IMR-90 (cell line): ENCODE results near the gene MBOAT2. TPM values are rescaled to one million over a fixed set of nuclear protein-coding genes. Genes with fewer than 3 reads are reported as not detected.

Experiments
- ATAC-seq: fragments of 200-7000 bp; cut with Tn5 transposase; 2 replicates; pipeline ENCODE4 v1.9.1; 2020; ENCODE audit warnings: low read depth, mild to moderate bottlenecking, moderate library complexity
- BruUV-seq: library from RNA; stranded (reverse); fragments of 400-500 nt; replicated peaks from 2 replicates; lab custom pipeline; 2021; lab: Mats Ljungman, UMichigan
- CTCF ChIA-PET: fragments of 300-600 bp; formaldehyde crosslinking; extraction: SDS; loops from one replicate; lab custom pipeline; 2021; ENCODE audit warnings: antibody characterized with exemption; lab: Yijun Ruan, JAX
- POLR2A ChIA-PET: fragments of 300-600 bp; sonication (Branson Sonifier 250); formaldehyde crosslinking; loops from one replicate; lab custom pipeline; 2022; ENCODE audit warnings: antibody characterized with exemption; ENCODE audit not compliant: unreplicated experiment; lab: Charles Lee
- DNase-seq: peaks from one replicate; pipeline ENCODE4 v3.0.0; 2013
- H2AFZ ChIP-seq: replicated peaks from 2 replicates; pipeline ENCODE3; 2013; ENCODE audit warnings: low read length, mild to moderate bottlenecking; ENCODE audit not compliant: poor library complexity
- H2AK5ac ChIP-seq: 2 replicates; pipeline ENCODE4 v1.6.1; 2013; ENCODE audit warnings: low read depth, low read length, inconsistent platforms
- H2AK9ac ChIP-seq: replicated peaks from 2 replicates; pipeline ENCODE3; 2013; ENCODE audit warnings: mild to moderate bottlenecking, low read depth, low read length, moderate library complexity; ENCODE audit not compliant: poor library complexity
- H2BK120ac ChIP-seq: 2 replicates; pipeline ENCODE4 v1.6.1; 2013; ENCODE audit warnings: low read depth, low read length, inconsistent platforms
- H2BK15ac ChIP-seq: 3 replicates; pipeline ENCODE4 v1.6.1; 2013; ENCODE audit warnings: low read depth, low read length, inconsistent platforms
- H2BK20ac ChIP-seq: 2 replicates; pipeline ENCODE4 v1.6.1; 2013; ENCODE audit warnings: low read depth, mild to moderate bottlenecking, inconsistent platforms, low read length, moderate library complexity
- H2BK5ac ChIP-seq: 2 replicates; pipeline ENCODE4 v1.6.1; 2013; ENCODE audit warnings: mild to moderate bottlenecking, low read depth, low read length, inconsistent platforms; ENCODE audit not compliant: poor library complexity, severe bottlenecking
- H3K14ac ChIP-seq: replicated peaks from 2 replicates; pipeline ENCODE4 v1.6.1; 2013; ENCODE audit warnings: low read depth, low read length, inconsistent platforms
- H3K18ac ChIP-seq: 2 replicates; pipeline ENCODE4 v1.6.1; 2013; ENCODE audit warnings: low read depth, low read length, control low read depth
- H3K23ac ChIP-seq: 2 replicates; pipeline ENCODE4 v1.6.1; 2013; ENCODE audit warnings: low read depth, low read length, inconsistent platforms
- H3K27ac ChIP-seq: 2 replicates; pipeline ENCODE4 v1.5.1; 2013; ENCODE audit warnings: mild to moderate bottlenecking, control low read depth, low read length; ENCODE audit not compliant: insufficient read depth
- H3K27me3 ChIP-seq: 2 replicates; pipeline ENCODE4 v1.6.1; 2013; ENCODE audit warnings: low read length; ENCODE audit not compliant: control insufficient read depth, insufficient read depth
- H3K36me3 ChIP-seq: 2 replicates; pipeline ENCODE4 v1.6.1; 2013; ENCODE audit warnings: low read length, mixed read lengths; ENCODE audit not compliant: control insufficient read depth, insufficient read depth
- H3K4ac ChIP-seq: 2 replicates; pipeline ENCODE4 v1.6.1; 2013; ENCODE audit warnings: low read depth, low read length, inconsistent platforms
- H3K4me1 ChIP-seq: 2 replicates; pipeline ENCODE4 v1.6.1; 2013; ENCODE audit warnings: low read length, mixed read lengths; ENCODE audit not compliant: control insufficient read depth, insufficient read depth
- H3K4me2 ChIP-seq: 2 replicates; pipeline ENCODE4 v1.6.1; 2013; ENCODE audit warnings: low read depth, mild to moderate bottlenecking, control low read depth, low read length, moderate library complexity
- H3K4me3 ChIP-seq: 2 replicates; pipeline ENCODE4 v1.5.1; 2013; ENCODE audit warnings: low read depth, mild to moderate bottlenecking, control low read depth, low read length, moderate library complexity; ENCODE audit not compliant: insufficient read depth
- H3K56ac ChIP-seq: 2 replicates; pipeline ENCODE4 v1.6.1; 2013; ENCODE audit warnings: low read length, inconsistent platforms; ENCODE audit not compliant: insufficient read depth; ENCODE audit errors: extremely low read depth
- H3K79me1 ChIP-seq, 2 experiments: 2 replicates each; pipeline ENCODE4 v1.6.1; 2013; ENCODE audit warnings: low read length in 2 of 2, inconsistent platforms in 1 of 2, low read depth in 1 of 2
- H3K9ac ChIP-seq: 2 replicates; pipeline ENCODE4 v1.6.1; 2013; ENCODE audit warnings: low read depth, low read length, control low read depth
- H3K9me1 ChIP-seq: 2 replicates; pipeline ENCODE4 v1.6.1; 2013; ENCODE audit warnings: low read length, inconsistent platforms; ENCODE audit not compliant: insufficient read depth
- H3K9me3 ChIP-seq: 2 replicates; pipeline ENCODE4 v1.6.1; 2013; ENCODE audit warnings: low read length; ENCODE audit not compliant: control insufficient read depth, insufficient read depth
- H4K20me1 ChIP-seq: 2 replicates; pipeline ENCODE4 v1.6.1; 2013; ENCODE audit warnings: low read length, inconsistent platforms; ENCODE audit not compliant: insufficient read depth
- H4K5ac ChIP-seq: 2 replicates; pipeline ENCODE4 v1.6.1; 2013; ENCODE audit warnings: mild to moderate bottlenecking, low read depth, low read length, control low read depth
- H4K8ac ChIP-seq, 2 experiments: 2 replicates each; pipeline ENCODE4 v1.6.1; 2013; ENCODE audit warnings: low read depth in 2 of 2, low read length in 2 of 2, control low read depth in 1 of 2, inconsistent platforms in 1 of 2
- H4K91ac ChIP-seq: 2 replicates; pipeline ENCODE4 v1.6.1; 2013; ENCODE audit warnings: low read depth, low read length, inconsistent platforms; ENCODE audit not compliant: insufficient read depth
- BHLHE40 ChIP-seq: fragments of 150-350 bp; IDR thresholded peaks from 2 replicates; pipeline ENCODE4 v1.6.1; 2016; ENCODE audit warnings: mild to moderate bottlenecking, low read depth, low read length
- CEBPB ChIP-seq: IDR thresholded peaks from 2 replicates; pipeline ENCODE4 v1.6.1; 2012; ENCODE audit warnings: low read depth, low read length, improper control_type of control experiment
- CTCF ChIP-seq: conservative IDR thresholded peaks from 2 replicates; pipeline ENCODE4 v1.5.1; 2012; ENCODE audit warnings: mild to moderate bottlenecking, low read depth, low read length, improper control_type of control experiment
- ELK1 ChIP-seq: fragments of 150-350 bp; IDR thresholded peaks from 2 replicates; pipeline ENCODE4 v1.6.1; 2016; ENCODE audit warnings: low read depth, mild to moderate bottlenecking, low read length, moderate library complexity, borderline replicate concordance
- FOS ChIP-seq: fragments of 150-350 bp; IDR thresholded peaks from 2 replicates; pipeline ENCODE4 v1.6.1; 2016; ENCODE audit warnings: low read depth, low read length
- MAFK ChIP-seq: IDR thresholded peaks from 2 replicates; pipeline ENCODE4 v1.6.1; 2012; ENCODE audit warnings: low read depth, low read length, improper control_type of control experiment
- MAZ ChIP-seq: IDR thresholded peaks from 2 replicates; pipeline ENCODE4 v1.6.1; 2012; ENCODE audit warnings: low read depth, mild to moderate bottlenecking, low read length, improper control_type of control experiment, moderate library complexity, borderline replicate concordance
- MXI1 ChIP-seq: IDR thresholded peaks from 2 replicates; pipeline ENCODE4 v1.6.1; 2012; ENCODE audit warnings: low read depth, mild to moderate bottlenecking, low read length, moderate library complexity, borderline replicate concordance
- NFE2L2 ChIP-seq: fragments of 150-350 bp; IDR thresholded peaks from 2 replicates; pipeline ENCODE4 v1.6.1; 2016; ENCODE audit warnings: low read depth, mild to moderate bottlenecking, low read length
- RAD21 ChIP-seq: IDR thresholded peaks from 2 replicates; pipeline ENCODE4 v1.6.1; 2012; ENCODE audit warnings: low read length, improper control_type of control experiment
- RCOR1 ChIP-seq: IDR thresholded peaks from 2 replicates; pipeline ENCODE4 v1.6.1; 2012; ENCODE audit warnings: mild to moderate bottlenecking, low read length, improper control_type of control experiment; ENCODE audit not compliant: insufficient replicate concordance
- SMC3 ChIP-seq: fragments of 150-350 bp; IDR thresholded peaks from 2 replicates; pipeline ENCODE4 v1.6.1; 2016; ENCODE audit warnings: low read depth, mild to moderate bottlenecking, antibody characterized with exemption, low read length, moderate library complexity
- whole genome bisulfite sequencing, 2 experiments: methylation state at CpG; one replicate each; pipeline versions ENCODE4 v1.1.5 to v1.1.7; 2013; ENCODE audit warnings: missing lambda C conversion rate in 2 of 2; ENCODE audit not compliant: insufficient read length in 1 of 2; ENCODE audit errors: extremely low coverage in 2 of 2; 5-methylcytosine and 5-hydroxymethylcytosine counted together
- dilution Hi-C: fragments of 300-500 bp; cut with HindIII; formaldehyde crosslinking; loops from one replicate; pipeline ENCODE4 v1.14.3; 2018; ENCODE audit warnings: low sequenced_read_pairs; ENCODE audit not compliant: unreplicated experiment
- in situ Hi-C: fragments of 300-500 bp; cut with MboI; formaldehyde crosslinking; loops from 3 replicates; pipeline ENCODE4 v1.14.3; 2019; ENCODE audit warnings: low sequenced_read_pairs, inconsistent platforms, mixed read lengths
- intact Hi-C: fragments of 100-400 bp; cut with micrococcal nuclease; formaldehyde crosslinking; loops from 2 replicates; pipeline ENCODE4 v1.10.0; 2022
- polyA plus RNA-seq, 3 experiments: library from polyadenylated mRNA; depleted of rRNA; stranded (reverse); fragments of >200 nt; gene quantifications; 2 replicates each; pipeline ENCODE4 v1.2.3, GENCODE V29; 2012; ENCODE audit warnings: low replicate concordance in 1 of 3
- total RNA-seq: library from RNA; depleted of rRNA; stranded (reverse); fragments of >200 nt; gene quantifications from 2 replicates; pipeline ENCODE4 v1.2.3, GENCODE V29; 2012

Gene MBOAT2
- total and polyA plus RNA-seq, 2 of the 4 experiments (the other 2 are of a cell fraction) = 33.9 to 102 TPM

- CTCF ChIA-PET = interaction anchor here (0.6 kb wide), 1 partner anchor 141 kb away, joined by 3 read pairs; no protein-coding TSS in a partner anchor
- Histone ChIP-seq H3K23ac (no peak overlapping the region), H3K4ac (no peak overlapping the region), H3K14ac (no peak overlapping the region), H3K36me3 (no peaks in the 10 kb centered on the region), H3K79me1 (no peaks in the 10 kb centered on the region), H2BK15ac (no peak overlapping the region), H3K27ac (no peak overlapping the region), H2AFZ (no peak overlapping the region), H2BK120ac (no peak overlapping the region), H2AK5ac (no peak overlapping the region), H3K27me3 (peaks cover 3% of the 10 kb centered on the region), H3K9ac (no peak overlapping the region), H4K20me1 (no peaks in the 10 kb centered on the region), H3K4me2 (no peak overlapping the region), H4K5ac (no peak overlapping the region), H2AK9ac (no peak overlapping the region), H2BK5ac (no peak overlapping the region), H3K56ac (no peak overlapping the region), H3K18ac (no peak overlapping the region), H3K4me1 (no peaks in the 10 kb centered on the region), H2BK20ac (no peak overlapping the region), H3K9me1 (no peaks in the 10 kb centered on the region), H4K91ac (no peak overlapping the region), H4K8ac (no peak overlapping the region), H3K9me3 (no peaks in the 10 kb centered on the region), H3K4me3 (no peak overlapping the region)
- no TSS peak for BruUV-seq
- dilution Hi-C loops = no loop called here
- ATAC-seq (no peak), DNase-seq (no peak)
- POLR2A ChIA-PET = interaction anchor here (0.7 kb wide), 1 partner anchor 16 kb away, joined by 3 read pairs; no protein-coding TSS in a partner anchor
- in situ Hi-C loops = no loop called here
- intact Hi-C loops = no loop called here
- TF ChIP-seq CTCF (no peak), NFE2L2 (no peak), CEBPB (no peak), SMC3 (no peak), MXI1 (no peak), FOS (no peak), BHLHE40 (no peak), MAFK (no peak), ELK1 (no peak), RCOR1 (no peak), RAD21 (no peak), MAZ (no peak)
- 79% methylated on average over 2 of the region's 3 CpGs; no CpG with 5 or more reads in 1 of the 2 experiments for WGBS, 2 experiments
Measured at GRCh38 chr2:9018109-9018508, 14.6 kb upstream of the MBOAT2 start.
